ENCODE results near the gene PRDM11. TPM values are rescaled to one million over a fixed set of nuclear protein-coding genes. Genes with fewer than 3 reads are reported as not detected.
A peak's percentile ranks its signal among the peaks of the same experiment; 100 is the strongest.

PRDM11 gene
- total and polyA plus RNA-seq, 2 of the 8 experiments (the other 6 are each of a cell fraction or from before 2014, with no cell fraction given) = 3.6 to 11.7 TPM

- Histone ChIP-seq H3K9me3 (ENCODE audit: insufficient read depth in 2 of 2, low read depth in 1 of 2, low read length in 1 of 2) (peaks cover 8 to 10% of the 10 kb centered on the region in 2 experiments; a peak in 3 of 4 replicates), H3K4ac (replicated peaks; ENCODE audit: insufficient read length, low read depth, low read length) (no peak overlapping the region), H2AK5ac (ENCODE audit: low read depth, low read length) (no peak overlapping the region), H2BK120ac (replicated peaks; ENCODE audit: low read depth, low read length) (no peak overlapping the region), H2BK12ac (ENCODE audit: low read depth, low read length) (0 out of 2 replicates have a peak overlapping the region, but pooled peaks have one; percentile 27), H4K8ac (ENCODE audit: extremely low read depth, insufficient read depth, low read length) (no peak overlapping the region), H2BK15ac (ENCODE audit: low read length) (no peak overlapping the region), H3K9ac (replicated peaks in 1 of 4; ENCODE audit: extremely low read depth in 1 of 4, low read depth in 3 of 4, low read length in 3 of 4) (no peak overlapping the region), H3K23me2 (ENCODE audit: low read depth, low read length) (peaks cover 12% of the 10 kb centered on the region; the same call in 1 of the 2 replicates), H3K4me3 (ENCODE audit: extremely low read depth in 1 of 4, insufficient read depth in 2 of 4, low read depth in 3 of 4, low read length in 4 of 4) (no peak overlapping the region), H3K79me1 (ENCODE audit: low read depth, low read length) (no peaks in the 10 kb centered on the region), H3K4me1 (replicated peaks in 1 of 4; ENCODE audit: control insufficient read depth in 3 of 4, insufficient read depth in 4 of 4, low read length in 3 of 4) (peaks cover 0 to 9% (median 3%) of the 10 kb centered on the region in 4 experiments; a peak in 5 of 7 replicates), H4K20me1 (replicated peaks in 1 of 2; ENCODE audit: control insufficient read depth in 1 of 2, insufficient read depth in 2 of 2, low read length in 2 of 2) (no peaks in the 10 kb centered on the region), H2BK5ac (ENCODE audit: low read depth, low read length) (no peak overlapping the region), H3K36me3 (ENCODE audit: control insufficient read depth in 2 of 4, insufficient read depth in 4 of 4, low read length in 3 of 4) (no peaks in the 10 kb centered on the region), H2BK20ac (ENCODE audit: low read length) (no peak overlapping the region), H3K56ac (replicated peaks; ENCODE audit: insufficient read length, low read depth, low read length) (no peak overlapping the region), H3K27ac (ENCODE audit: low read depth, low read length) (no peak overlapping the region), H3K14ac (ENCODE audit: insufficient read length) (no peak overlapping the region), H2AFZ (ENCODE audit: low read length) (no peak overlapping the region), H3K18ac (ENCODE audit: extremely low read depth, low read length) (no peak overlapping the region), H3K27me3 (replicated peaks in 1 of 4; ENCODE audit: control insufficient read depth in 3 of 4, extremely low read depth in 1 of 4, insufficient read depth in 3 of 4, low read length in 3 of 4) (peaks cover 2 to 18% (median 14%) of the 10 kb centered on the region in 4 experiments; a peak in 6 of 7 replicates), H4K5ac (ENCODE audit: insufficient read length, low read depth, low read length) (no peak overlapping the region), H4K91ac (replicated peaks; ENCODE audit: insufficient read length, low read length) (no peak overlapping the region), H3K4me2 (ENCODE audit: insufficient read depth in 1 of 2, low read depth in 2 of 2, low read length in 2 of 2) (no peak overlapping the region), H3K79me2 (ENCODE audit: control insufficient read depth in 1 of 2, insufficient read depth in 2 of 2, low read length in 2 of 2) (no peaks in the 10 kb centered on the region), H3K23ac (ENCODE audit: insufficient read length) (no peak overlapping the region)
- POLR2A ChIA-PET (ENCODE audit: partially characterized antibody) = no interaction called here
- DNase-seq (ENCODE audit: low read depth in 1 of 2, low spot score in 2 of 2) (no peak), FAIRE-seq (no peak)
- TF ChIP-seq JUN (IDR thresholded peaks at IDR 0.05; ENCODE audit: low read depth, low read length) = no peak
- TF ChIP-seq MAFK (IDR thresholded peaks at IDR 0.05; ENCODE audit: low read depth, low read length) = no peak
- no peak for TF ChIP-seq RBBP5 (IDR thresholded peaks at IDR 0.05; ENCODE audit: borderline replicate concordance, low read depth, low read length)
- TF ChIP-seq TCF12 (IDR thresholded peaks at IDR 0.05; ENCODE audit: low read depth, low read length) = no peak
- TF ChIP-seq CREB1 (IDR thresholded peaks at IDR 0.05) = no peak
- no peak for TF ChIP-seq SP4 (IDR thresholded peaks at IDR 0.05; ENCODE audit: low read length)
- no peak for TF ChIP-seq KDM4A (IDR thresholded peaks at IDR 0.05; ENCODE audit: low read depth, low read length, severe bottlenecking)
- no peak for TF ChIP-seq SRF (IDR thresholded peaks at IDR 0.05; ENCODE audit: low read depth, low read length)
- TF ChIP-seq KDM5A (IDR thresholded peaks at IDR 0.05; ENCODE audit: low read length) = no peak
- CTCF ChIA-PET (ENCODE audit: partially characterized antibody) = interaction anchor here (0.9 to 16.2 kb wide), 12 partner anchors 13 to 355 kb away, joined by 3 to 211 read pairs (median 4); no protein-coding TSS in a partner anchor
- 87% methylated on average over 6 of the region's 6 CpGs; no CpG with 5 or more reads in 1 of the 2 experiments for WGBS, 2 experiments (ENCODE audit: extremely low coverage in 1 of 2, insufficient coverage in 1 of 2, insufficient read length in 1 of 2, insufficient replicate concordance in 2 of 2, low coverage in 1 of 2, low lambda C conversion rate in 2 of 2, missing lambda C conversion rate in 1 of 2)
These were observed 135.6 kb downstream of the PRDM11 start for GRCh38 chr11:45282081-45282480.

Measured in H1 (cell line).